RWPE1 (cell line): ENCODE results near the gene PDP2.
A peak's percentile ranks its signal among the peaks of the same experiment; 100 is the strongest.
"Not testable (repeated sequence)": the region's sequence is repeated elsewhere in the genome, so short reads cannot be mapped to it uniquely, and the experiment has no call there.

Experiments used
- CTCF ChIA-PET: fragments of 350-600 bp; sonication (Branson Sonifier 250); formaldehyde crosslinking; extraction: SDS; loops from one replicate; lab custom pipeline; 2021; lab: Yijun Ruan, JAX
- POLR2A ChIA-PET: fragments of 400-600 bp; formaldehyde crosslinking; extraction: SDS; loops from one replicate; lab custom pipeline; 2020; ENCODE audit warnings: antibody characterized with exemption; ENCODE audit not compliant: low non-redundant PET; lab: Yijun Ruan, JAX
- DNase-seq: peaks from one replicate; pipeline ENCODE4 v3.0.0; 2012; ENCODE audit warnings: low spot score
- H3K27ac ChIP-seq: fragments of 450-650 bp; 2 replicates; pipeline ENCODE4 v1.5.1; 2017
- TF ChIP-seq, protein P1 (sequence below): fragments of 450-650 bp; conservative IDR thresholded peaks from 2 replicates; pipeline ENCODE4 v1.5.1; 2017; ENCODE audit warnings: low read depth, mild to moderate bottlenecking

The PDP2 gene

DNA sequence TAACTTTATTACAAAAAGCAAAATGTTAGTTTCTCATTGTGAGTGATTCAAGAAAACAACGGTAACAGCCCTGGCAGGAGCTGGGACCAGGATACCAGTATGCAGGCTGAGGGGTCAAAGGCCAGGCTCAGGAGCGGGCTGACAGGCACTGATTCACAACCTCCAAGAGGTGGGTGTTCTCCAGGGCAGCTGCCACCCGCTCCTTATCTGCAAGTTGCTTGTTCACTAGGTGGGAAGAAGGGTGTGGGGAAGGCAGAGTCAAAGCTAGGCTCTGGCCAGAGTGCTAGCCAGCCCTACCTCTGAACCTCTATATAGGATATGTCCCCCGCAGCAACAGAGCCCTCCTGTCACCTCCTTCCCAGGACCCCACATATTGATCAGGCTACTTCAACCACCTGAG lies 51.8 kb downstream of the PDP2 start:
- POLR2A ChIA-PET: no interaction called here
- peak overlapping the region; percentile 94 for H3K27ac ChIP-seq
- TF ChIP-seq, protein P1, sequence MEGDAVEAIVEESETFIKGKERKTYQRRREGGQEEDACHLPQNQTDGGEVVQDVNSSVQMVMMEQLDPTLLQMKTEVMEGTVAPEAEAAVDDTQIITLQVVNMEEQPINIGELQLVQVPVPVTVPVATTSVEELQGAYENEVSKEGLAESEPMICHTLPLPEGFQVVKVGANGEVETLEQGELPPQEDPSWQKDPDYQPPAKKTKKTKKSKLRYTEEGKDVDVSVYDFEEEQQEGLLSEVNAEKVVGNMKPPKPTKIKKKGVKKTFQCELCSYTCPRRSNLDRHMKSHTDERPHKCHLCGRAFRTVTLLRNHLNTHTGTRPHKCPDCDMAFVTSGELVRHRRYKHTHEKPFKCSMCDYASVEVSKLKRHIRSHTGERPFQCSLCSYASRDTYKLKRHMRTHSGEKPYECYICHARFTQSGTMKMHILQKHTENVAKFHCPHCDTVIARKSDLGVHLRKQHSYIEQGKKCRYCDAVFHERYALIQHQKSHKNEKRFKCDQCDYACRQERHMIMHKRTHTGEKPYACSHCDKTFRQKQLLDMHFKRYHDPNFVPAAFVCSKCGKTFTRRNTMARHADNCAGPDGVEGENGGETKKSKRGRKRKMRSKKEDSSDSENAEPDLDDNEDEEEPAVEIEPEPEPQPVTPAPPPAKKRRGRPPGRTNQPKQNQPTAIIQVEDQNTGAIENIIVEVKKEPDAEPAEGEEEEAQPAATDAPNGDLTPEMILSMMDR: no peak
- DNase-seq: no peak
- CTCF ChIA-PET: interaction anchor here (0.6 to 1.2 kb wide), 2 partner anchors 37 to 180 kb away, joined by 3 to 7 read pairs; no protein-coding TSS in a partner anchor

DNA sequence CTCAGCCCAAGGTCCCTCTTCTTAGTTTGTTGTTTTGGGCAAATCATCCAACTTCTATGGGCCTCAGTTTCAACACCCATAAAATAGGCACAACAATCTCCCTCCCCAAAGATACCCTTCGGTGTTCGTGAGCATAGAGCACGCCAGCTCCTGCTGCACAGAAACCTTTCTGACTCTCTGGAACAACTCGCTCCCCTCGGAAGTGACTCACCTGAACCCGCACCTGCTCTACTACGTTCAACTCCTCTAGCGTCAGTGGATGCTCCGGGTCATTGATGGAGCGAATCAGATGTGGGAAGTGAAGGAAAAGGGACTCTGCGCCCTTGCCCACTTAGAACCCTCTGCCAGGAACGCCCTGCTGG lies 53.4 kb downstream of the PDP2 start:
- TF ChIP-seq, protein P1: no peak
- ChIA-PET CTCF (interaction anchor here (0.9 to 1.8 kb wide), 2 partner anchors 8 to 39 kb away, joined by 3 to 8 read pairs; no protein-coding TSS in a partner anchor), POLR2A (no interaction called here)
- DNase-seq: peak; percentile 79
- peak overlapping the region; percentile 94 for H3K27ac ChIP-seq

DNA sequence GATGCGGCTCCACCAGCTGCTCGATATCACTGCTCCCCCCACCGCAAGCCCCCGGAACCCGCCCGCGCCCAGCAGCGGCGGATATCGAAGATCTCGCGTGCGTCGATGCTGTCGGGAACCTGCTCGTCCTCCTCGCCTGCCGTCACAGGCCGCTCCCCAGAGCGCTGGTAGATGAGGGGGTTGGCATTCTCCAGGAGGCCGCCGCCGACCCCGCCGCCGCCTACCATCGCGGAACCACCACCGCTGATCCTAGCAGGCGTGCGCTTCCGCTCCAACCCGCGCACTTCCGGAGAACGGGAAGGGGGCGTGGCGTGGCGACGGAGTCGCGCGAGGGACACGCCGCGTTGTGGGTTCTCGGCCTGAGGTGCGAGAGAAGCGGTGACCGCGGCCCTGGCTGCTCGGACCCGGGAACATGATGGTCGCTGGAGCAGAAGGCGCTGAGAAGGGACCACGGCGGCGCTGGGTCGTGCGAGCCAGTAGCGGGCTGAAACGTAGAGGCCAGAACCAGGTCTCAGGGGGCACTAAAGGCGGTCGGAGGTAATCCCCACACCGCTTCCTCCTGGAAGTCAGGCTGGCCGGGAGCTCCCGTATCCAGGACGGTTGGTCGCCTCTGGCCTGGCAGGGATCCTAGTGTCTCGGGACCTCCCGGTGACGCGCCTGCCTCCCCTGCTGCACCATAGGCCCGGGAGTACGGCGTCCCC lies 54.0 kb downstream of the PDP2 start, which contains the start of gene CIAO2B:
TSS of gene CIAO2B (minus strand) at position 265 of the 701 bp plus-strand sequence. CDS start at position 227, 38 bp downstream.
- TF ChIP-seq, protein P1: no peak
- ChIA-PET POLR2A (no interaction called here), CTCF (interaction anchor here (0.7 to 1.8 kb wide), 3 partner anchors 8 to 559 kb away, joined by 3 to 8 read pairs (median 5); no protein-coding TSS in a partner anchor)
- H3K27ac ChIP-seq: peak within 1 kb of the TSS; percentile 94
- peak; percentile 82 for DNase-seq

DNA sequence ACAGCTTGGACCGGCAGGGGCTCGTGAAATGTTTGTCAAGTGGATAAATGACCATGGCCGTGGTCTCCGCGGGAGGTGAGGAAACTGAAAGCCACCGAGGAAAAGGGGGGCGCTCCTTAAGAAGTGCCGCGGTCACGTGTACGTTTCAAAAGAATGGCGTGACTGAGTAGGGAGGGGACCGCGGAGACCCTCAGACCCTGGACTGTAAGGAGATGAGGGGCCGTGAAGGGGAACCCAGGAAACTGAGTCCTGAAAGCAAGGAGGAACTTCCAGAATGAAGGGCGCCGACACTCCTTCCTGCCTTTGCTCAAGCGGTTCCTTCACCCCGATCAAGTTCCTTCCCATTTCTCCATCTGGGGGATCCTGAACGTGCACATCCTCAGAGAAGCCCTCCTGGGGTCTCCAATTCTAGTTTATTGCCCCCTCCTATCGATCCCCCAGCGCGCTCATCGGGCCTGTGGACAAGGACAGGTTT lies 54.6 kb downstream of the PDP2 start:
- POLR2A ChIA-PET, DNase-seq: not testable (repeated sequence)
- CTCF ChIA-PET: interaction anchor here (0.7 to 1.8 kb wide), 2 partner anchors 40 to 559 kb away, joined by 5 to 8 read pairs; no protein-coding TSS in a partner anchor
- H3K27ac ChIP-seq: peak overlapping the region; percentile 94

DNA sequence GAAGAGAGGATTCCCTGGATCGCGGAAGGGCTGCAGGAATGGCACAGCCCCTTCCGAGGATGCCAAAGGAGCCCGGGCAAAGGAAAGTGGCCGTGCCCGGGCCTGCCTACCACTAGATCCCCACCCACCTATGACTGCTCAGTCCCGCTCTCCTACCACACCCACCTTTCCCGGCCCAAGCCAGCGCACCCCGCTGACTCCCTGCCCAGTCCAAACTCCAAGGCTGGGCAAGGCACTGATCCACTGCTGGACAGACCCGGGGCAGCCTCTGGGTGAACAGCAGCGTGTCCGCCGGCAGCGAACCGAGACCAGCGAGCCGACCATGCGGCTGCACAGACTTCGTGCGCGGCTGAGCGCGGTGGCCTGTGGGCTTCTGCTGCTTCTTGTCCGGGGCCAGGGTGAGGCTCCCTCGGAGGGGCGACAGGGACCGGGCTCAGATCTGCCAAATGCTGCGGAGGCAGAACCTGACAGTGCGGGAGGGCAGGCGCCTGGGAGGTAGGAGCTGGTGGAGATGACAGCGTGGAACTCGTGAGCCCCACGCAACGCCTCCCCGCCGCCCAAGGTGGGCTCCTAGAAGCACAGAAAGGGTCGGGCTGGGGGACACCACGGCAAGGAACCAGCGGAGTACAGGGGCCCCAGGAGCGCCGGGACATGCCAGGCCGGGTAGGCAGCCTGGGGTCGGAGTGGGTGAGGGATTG lies 55.1 kb downstream of the PDP2 start, which contains the start of gene CES2:
TSS of gene CES2 (plus strand) at position 203 of the 698 bp plus-strand sequence. CDS start at position 323, 120 bp downstream.
- ChIA-PET POLR2A (interaction anchor here (0.5 kb wide), 1 partner anchor 9 kb away, joined by 3 read pairs; no protein-coding TSS in a partner anchor), CTCF (interaction anchor here (0.6 to 1.4 kb wide), 2 partner anchors 40 to 146 kb away, joined by 3 to 5 read pairs; no protein-coding TSS in a partner anchor)
- H3K27ac ChIP-seq: peak within 1 kb of the TSS; percentile 94
- TF ChIP-seq, protein P1: no peak
- peak; percentile 97 for DNase-seq

DNA sequence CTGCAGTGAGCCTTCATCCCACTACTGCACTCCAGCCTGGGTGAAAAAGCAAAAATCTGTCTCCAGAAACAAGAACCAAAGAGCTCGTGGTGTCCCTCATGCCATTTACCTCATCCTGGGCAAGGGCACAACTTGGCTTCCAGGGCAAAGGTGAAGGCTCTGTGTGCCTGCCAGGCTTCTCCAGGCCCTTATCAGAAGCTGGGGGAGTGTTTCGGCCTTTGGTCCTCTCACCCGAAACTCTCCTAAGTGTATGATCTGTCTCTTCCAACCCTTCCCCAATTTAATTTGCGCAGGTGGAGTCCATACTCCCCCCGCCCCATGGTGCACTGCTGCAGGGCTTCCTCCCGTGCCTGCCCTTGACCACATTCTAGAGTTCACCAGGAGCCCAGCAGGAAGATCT lies 56.1 kb downstream of the PDP2 start:
- ChIA-PET CTCF (interaction anchor here (1.4 kb wide), 1 partner anchor 41 kb away, joined by 5 read pairs; no protein-coding TSS in a partner anchor), POLR2A (no interaction called here)
- peak overlapping the region; percentile 94 for H3K27ac ChIP-seq
- no peak for DNase-seq
- TF ChIP-seq, protein P1: no peak
